Breast epithelium (tissue), 4 donors: ENCODE measurements around the gene RUNDC1. TPM values are rescaled to one million over a fixed set of nuclear protein-coding genes. Genes with fewer than 3 reads are reported as not detected.
"Not testable (repeated sequence)": the region's sequence is repeated elsewhere in the genome, so short reads cannot be mapped to it uniquely, and the experiment has no call there.

ENCODE experiments used
- DNase-seq, 2 donors: peaks; one replicate each; pipeline ENCODE4 v3.0.0-alpha.2; 2019; ENCODE audit warnings: low spot score in 2 of 2
- H3K27ac ChIP-seq, 2 donors: fragments of 200-600 bp; sonication (generic) in 1 of 2; one replicate each; pipeline ENCODE4 v1.5.1; 2016 to 2019; ENCODE audit warnings: mild to moderate bottlenecking in 1 of 2
- H3K27me3 ChIP-seq, 2 donors: fragments of 200-600 bp; sonication (generic) in 1 of 2; one replicate each; pipeline versions ENCODE4 v1.5.1 to v1.6.0; 2017 to 2019; ENCODE audit warnings: control low read depth in 1 of 2, mild to moderate bottlenecking in 1 of 2
- H3K36me3 ChIP-seq: fragments of 200-600 bp; one replicate; pipeline ENCODE4 v1.5.1; 2019
- H3K4me1 ChIP-seq, 2 donors: fragments of 200-600 bp; sonication (generic); one replicate each; pipeline ENCODE4 v1.5.1; 2016 to 2019; ENCODE audit warnings: control low read depth in 1 of 2
- H3K4me3 ChIP-seq, 3 donors: fragments of 200-600 bp; sonication (generic); 1 replicate in 2 of 3; 2 replicates in 1 of 3; pipeline ENCODE4 v1.5.1; 2016 to 2019; ENCODE audit warnings: mild to moderate bottlenecking in 3 of 3, moderate library complexity in 2 of 3
- H3K9me3 ChIP-seq, 2 donors: fragments of 200-600 bp; sonication (generic) in 1 of 2; one replicate each; pipeline ENCODE4 v1.5.1; 2016 to 2019; ENCODE audit warnings: control low read depth in 1 of 2
- CTCF ChIP-seq, 3 donors: fragments of 450-650 bp; IDR thresholded peaks; one replicate each; pipeline ENCODE4 v1.5.1; 2016 to 2017; ENCODE audit warnings: antibody characterized with exemption in 3 of 3, mild to moderate bottlenecking in 3 of 3, moderate library complexity in 3 of 3
- POLR2A ChIP-seq: fragments of 450-650 bp; IDR thresholded peaks from one replicate; pipeline ENCODE4 v1.6.1; 2016; ENCODE audit warnings: antibody characterized with exemption, mild to moderate bottlenecking, moderate library complexity
- POLR2AphosphoS5 ChIP-seq, 3 donors: sonication (generic); formaldehyde crosslinking; IDR thresholded peaks; one replicate each; pipeline ENCODE4 v1.6.1; 2017; ENCODE audit warnings: antibody characterized with exemption in 3 of 3
- intact Hi-C: fragments of 100-400 bp; cut with DNase I; formaldehyde crosslinking; loops from one replicate; pipeline ENCODE4 v1.15.1; 2023; ENCODE audit warnings: low total_unique reads
- total RNA-seq, 3 donors: library from RNA; depleted of rRNA; stranded (reverse); fragments of >200 nt; gene quantifications; one replicate each; pipeline ENCODE4 v1.1.0, GENCODE V29; 2016

RUNDC1 gene
- total RNA-seq, 3 donors from 2014 or later: 8.6 to 25.8 (median 22.3) TPM

GRCh38 chr17:42999003-42999525 lies 18.7 kb downstream of the RUNDC1 start:
- Histone ChIP-seq H3K36me3 (no peaks in the 10 kb centered on the region), H3K9me3 (no peaks in the 10 kb centered on the region), H3K4me1 (peaks cover 0 to 8% of the 10 kb centered on the region in 2 donors), H3K4me3 (peak overlapping the region; percentile 78 to 91 (median 80)), H3K27ac (peak overlapping the region; percentile 95 to 97), H3K27me3 (no peaks in the 10 kb centered on the region)
- intact Hi-C loops: no loop called here
- DNase-seq: no peak
- TF ChIP-seq POLR2AphosphoS5 (IDR thresholded peaks at IDR 0.05) (no peak), CTCF (IDR thresholded peaks at IDR 0.05) (no peak), POLR2A (no peak)

GRCh38 chr17:43000894-43001293 lies 20.5 kb downstream of the RUNDC1 start:
- intact Hi-C loops, H3K27ac ChIP-seq, H3K4me3 ChIP-seq, H3K27me3 ChIP-seq, H3K36me3 ChIP-seq, H3K9me3 ChIP-seq, H3K4me1 ChIP-seq, DNase-seq: not testable (repeated sequence)

- Histone ChIP-seq H3K4me3 (no peak overlapping the region), H3K27ac (no peak overlapping the region), H3K9me3 (no peaks in the 10 kb centered on the region), H3K27me3 (no peaks in the 10 kb centered on the region), H3K36me3 (no peaks in the 10 kb centered on the region), H3K4me1 (peaks cover 0 to 8% of the 10 kb centered on the region in 2 donors)
- no peak for DNase-seq
- TF ChIP-seq POLR2AphosphoS5 (IDR thresholded peaks at IDR 0.05) (no peak), CTCF (IDR thresholded peaks at IDR 0.05) (no peak), POLR2A (no peak)
- intact Hi-C loops: no loop called here
Measured at GRCh38 chr17:43003542-43004172, 23.3 kb downstream of the RUNDC1 start.

GRCh38 chr17:43006639-43007551 lies 26.5 kb downstream of the RUNDC1 start, which contains the start of gene IFI35:
IFI35 (plus strand) TSS chr17:43006784; CDS start chr17:43006948, 164 bp downstream.
- no peaks in the 10 kb centered on the region for H3K36me3 ChIP-seq
- H3K4me1 ChIP-seq: no peaks in the 10 kb centered on the region
- intact Hi-C loops: no loop called here
- H3K27ac ChIP-seq: peak within 1 kb of the TSS; percentile 96 to 98
- H3K9me3 ChIP-seq: no peaks in the 10 kb centered on the region
- no peaks in the 10 kb centered on the region for H3K27me3 ChIP-seq
- peak within 1 kb of the TSS; percentile 55 to 89 (median 76) for H3K4me3 ChIP-seq
- peak; percentile 73 to 86 for DNase-seq
- TF ChIP-seq POLR2AphosphoS5 (IDR thresholded peaks at IDR 0.05): peak; percentile 52 to 66 (median 53)
- peak in 1 of 3 donors; percentile 18 for TF ChIP-seq CTCF (IDR thresholded peaks at IDR 0.05)
- TF ChIP-seq POLR2A: no peak

GRCh38 chr17:43010667-43011308 lies 30.4 kb downstream of the RUNDC1 start:
- peak overlapping the region in 1 of 3 donors; percentile 37 for H3K4me3 ChIP-seq
- H3K27me3 ChIP-seq: no peaks in the 10 kb centered on the region
- no peak for DNase-seq
- H3K27ac ChIP-seq: peak overlapping the region; percentile 56 to 72
- intact Hi-C loops: loop anchor here (10.0 kb wide), 1 partner anchor 334 kb away; no protein-coding TSS in a partner anchor
- no peak for TF ChIP-seq POLR2A
- TF ChIP-seq POLR2AphosphoS5 (IDR thresholded peaks at IDR 0.05): no peak
- TF ChIP-seq CTCF (IDR thresholded peaks at IDR 0.05): no peak
- H3K9me3 ChIP-seq: no peaks in the 10 kb centered on the region
- no peaks in the 10 kb centered on the region for H3K4me1 ChIP-seq
- peaks cover 5% of the 10 kb centered on the region for H3K36me3 ChIP-seq
